ENCODE results near the gene FFAR1.

The FFAR1 gene

DNA sequence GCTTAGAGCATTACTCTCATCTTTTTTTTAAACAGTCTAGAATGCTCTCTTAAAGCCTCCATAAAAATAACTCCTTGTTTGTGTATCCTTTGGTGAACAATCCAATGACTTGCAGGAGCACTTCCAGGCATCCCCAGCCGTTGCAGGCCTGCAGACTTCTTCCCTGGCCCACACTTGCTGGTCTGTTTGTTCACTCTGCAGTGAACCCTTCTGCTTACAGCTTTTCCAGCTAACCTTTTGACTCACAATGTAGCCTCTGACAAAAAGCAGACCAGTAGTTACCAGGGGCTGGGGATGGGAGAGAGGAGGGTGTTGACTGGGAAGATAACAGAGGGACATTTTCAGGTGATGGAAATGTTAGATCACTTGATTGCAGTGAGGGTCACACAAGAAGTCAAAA is 32.3 kb downstream of the FFAR1 start:
- DNase-seq (ENCODE audit: low read depth) = no peak
- TF ChIP-seq, protein P1, sequence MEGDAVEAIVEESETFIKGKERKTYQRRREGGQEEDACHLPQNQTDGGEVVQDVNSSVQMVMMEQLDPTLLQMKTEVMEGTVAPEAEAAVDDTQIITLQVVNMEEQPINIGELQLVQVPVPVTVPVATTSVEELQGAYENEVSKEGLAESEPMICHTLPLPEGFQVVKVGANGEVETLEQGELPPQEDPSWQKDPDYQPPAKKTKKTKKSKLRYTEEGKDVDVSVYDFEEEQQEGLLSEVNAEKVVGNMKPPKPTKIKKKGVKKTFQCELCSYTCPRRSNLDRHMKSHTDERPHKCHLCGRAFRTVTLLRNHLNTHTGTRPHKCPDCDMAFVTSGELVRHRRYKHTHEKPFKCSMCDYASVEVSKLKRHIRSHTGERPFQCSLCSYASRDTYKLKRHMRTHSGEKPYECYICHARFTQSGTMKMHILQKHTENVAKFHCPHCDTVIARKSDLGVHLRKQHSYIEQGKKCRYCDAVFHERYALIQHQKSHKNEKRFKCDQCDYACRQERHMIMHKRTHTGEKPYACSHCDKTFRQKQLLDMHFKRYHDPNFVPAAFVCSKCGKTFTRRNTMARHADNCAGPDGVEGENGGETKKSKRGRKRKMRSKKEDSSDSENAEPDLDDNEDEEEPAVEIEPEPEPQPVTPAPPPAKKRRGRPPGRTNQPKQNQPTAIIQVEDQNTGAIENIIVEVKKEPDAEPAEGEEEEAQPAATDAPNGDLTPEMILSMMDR (IDR thresholded peaks at IDR 0.05; ENCODE audit: insufficient read depth, low read depth, low read length, missing control alignments) = no peak
- no peak overlapping the region for H3K4me3 ChIP-seq (ENCODE audit: low read length)

DNA sequence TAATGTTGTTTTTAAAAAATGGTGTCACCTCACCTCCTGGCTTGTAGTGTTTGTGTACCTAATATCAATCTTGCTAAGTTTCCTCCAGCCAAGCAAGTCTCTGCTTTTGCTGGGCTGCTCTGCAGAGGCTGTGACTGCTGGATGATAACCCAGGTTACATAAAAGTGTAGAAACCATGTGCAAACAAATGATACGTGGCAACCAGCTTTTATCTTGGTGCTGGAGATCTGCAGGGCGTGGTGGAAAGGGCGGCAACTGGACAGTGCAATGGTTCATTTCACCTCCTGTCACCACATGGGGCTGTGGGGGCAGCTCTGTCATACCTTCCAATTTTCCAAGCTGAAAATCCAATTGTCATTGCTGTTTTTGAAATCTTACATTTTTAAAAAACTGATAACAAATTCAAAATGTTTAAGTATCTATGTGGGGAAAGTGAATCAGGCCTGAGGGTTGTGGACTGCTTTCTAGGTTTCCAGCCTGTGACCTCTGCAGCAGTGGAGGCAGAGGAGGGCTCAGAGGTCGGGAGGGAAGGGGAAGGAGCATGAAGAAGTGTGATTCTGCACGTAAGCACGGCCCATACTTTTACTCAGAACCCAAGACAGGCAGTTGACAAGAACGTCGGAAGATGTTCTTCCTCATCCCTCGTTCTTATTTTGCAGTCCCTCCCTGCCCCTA is 32.9 kb downstream of the FFAR1 start:
- DNase-seq (ENCODE audit: low read depth) = no peak

DNA sequence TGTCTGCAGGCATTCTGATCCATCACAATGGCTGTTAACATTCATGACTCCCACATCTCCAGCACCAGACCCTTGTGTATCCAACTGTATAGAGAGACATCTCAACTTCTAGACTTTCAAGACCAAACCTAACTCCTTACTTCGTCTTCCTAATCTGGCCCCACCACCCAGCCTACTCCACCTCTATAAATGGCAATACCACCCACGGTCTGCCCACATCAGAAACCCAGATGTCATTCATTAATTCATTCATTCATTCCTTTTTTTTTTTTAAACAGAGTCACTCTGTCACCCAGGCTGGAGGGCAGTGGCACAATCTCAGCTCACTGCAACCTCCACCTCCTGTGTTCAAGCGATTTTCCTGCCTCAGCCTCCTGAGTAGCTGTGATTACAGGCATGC is 33.6 kb downstream of the FFAR1 start:
- no peak overlapping the region for H3K4me3 ChIP-seq (ENCODE audit: low read length)
- TF ChIP-seq, protein P1 (IDR thresholded peaks at IDR 0.05; ENCODE audit: insufficient read depth, low read depth, low read length, missing control alignments) = no peak

More for the DNA sequence above, 32.9 kb downstream of the FFAR1 start:
- TF ChIP-seq, protein P1 (IDR thresholded peaks at IDR 0.05; ENCODE audit: insufficient read depth, low read depth, low read length, missing control alignments) = no peak
- no peak overlapping the region for H3K4me3 ChIP-seq (ENCODE audit: low read length)

DNA sequence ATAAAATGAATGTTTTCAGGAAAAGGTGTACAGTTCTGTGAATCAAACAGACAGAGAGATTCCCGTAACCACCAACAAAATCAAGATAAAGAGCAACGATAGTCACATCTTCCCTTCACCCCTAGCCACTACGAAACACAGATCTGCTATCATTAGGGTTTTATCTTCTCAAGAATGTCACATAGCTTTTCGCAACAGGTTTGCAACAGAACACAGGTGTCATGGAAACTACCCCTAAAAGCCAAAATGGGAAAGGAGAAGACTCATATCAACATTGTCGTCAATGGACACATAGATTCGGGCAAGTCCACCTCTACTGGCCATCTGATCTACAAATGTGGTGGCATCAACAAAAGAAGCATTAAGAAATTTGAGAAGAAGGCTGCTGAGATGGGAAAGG is 34.2 kb downstream of the FFAR1 start:
- no peak overlapping the region for H3K4me3 ChIP-seq (ENCODE audit: low read length)
- TF ChIP-seq, protein P1 (IDR thresholded peaks at IDR 0.05; ENCODE audit: insufficient read depth, low read depth, low read length, missing control alignments) = no peak
- no peak for DNase-seq (ENCODE audit: low read depth)

More for the DNA sequence above, 33.6 kb downstream of the FFAR1 start:
- DNase-seq (ENCODE audit: low read depth) = no peak

DNA sequence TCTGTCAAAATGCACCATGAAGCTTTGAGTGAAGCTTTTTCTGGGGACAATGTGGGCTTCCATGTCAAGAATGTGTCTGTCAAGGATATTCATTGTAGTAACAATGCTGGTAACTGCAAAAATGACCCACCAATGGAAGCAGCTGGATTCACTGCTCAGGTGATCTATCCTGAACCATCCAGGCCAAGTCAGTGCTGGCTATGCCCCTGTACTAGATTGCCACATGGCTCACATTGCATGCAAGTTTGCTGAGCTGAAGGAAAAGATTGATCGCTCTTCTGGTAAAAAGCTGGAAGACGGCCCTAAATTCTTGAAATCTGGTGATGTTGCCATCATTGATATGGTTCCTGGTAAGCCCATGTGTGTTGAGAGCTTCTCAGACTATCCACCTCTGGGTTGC is 35.8 kb downstream of the FFAR1 start:
- TF ChIP-seq, protein P1 (IDR thresholded peaks at IDR 0.05; ENCODE audit: insufficient read depth, low read depth, low read length, missing control alignments) = no peak
- DNase-seq (ENCODE audit: low read depth) = no peak
- H3K4me3 ChIP-seq (ENCODE audit: low read length) = no peak overlapping the region

DNA sequence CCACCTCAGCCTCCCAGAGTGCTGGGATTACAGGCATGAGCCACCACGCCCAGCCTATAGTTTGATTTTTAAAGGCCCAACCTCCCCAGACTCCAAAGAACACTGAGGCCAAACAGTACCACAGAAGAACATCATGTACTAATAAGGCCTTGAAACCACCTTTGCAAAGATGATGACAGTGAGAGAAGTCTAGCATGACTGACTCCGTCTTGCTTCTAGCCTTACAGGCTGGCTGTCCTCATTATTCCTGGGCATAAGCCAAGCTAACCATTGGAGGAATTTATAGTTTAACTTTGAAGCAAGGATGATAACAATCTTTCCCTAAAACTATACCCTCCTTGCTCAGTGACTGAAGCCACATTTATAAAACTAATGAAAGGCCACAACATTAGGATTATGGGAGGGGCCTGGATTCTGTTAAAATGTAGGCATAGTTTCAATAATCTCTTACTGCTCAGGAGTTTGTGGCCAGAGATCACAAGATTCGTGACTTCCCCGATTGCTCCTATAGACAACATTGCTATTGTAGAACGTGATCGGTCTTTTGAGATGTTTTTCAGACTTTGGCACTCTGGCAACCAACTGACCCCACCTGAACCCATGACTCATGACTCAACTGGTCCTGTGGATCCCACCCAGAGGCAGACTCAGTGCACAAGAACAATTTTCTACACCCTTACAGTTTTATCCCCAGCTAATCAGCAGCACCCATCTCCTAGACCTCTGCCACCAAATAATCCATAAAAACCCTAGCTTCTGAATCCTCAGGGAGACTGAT is 40.8 kb downstream of the FFAR1 start:
- TF ChIP-seq, protein P1 (IDR thresholded peaks at IDR 0.05; ENCODE audit: insufficient read depth, low read depth, low read length, missing control alignments) = no peak
- DNase-seq (ENCODE audit: low read depth) = no peak
- H3K4me3 ChIP-seq (ENCODE audit: low read length) = no peak overlapping the region
